ENCODE data around the gene CARHSP1. TPM values are rescaled to one million over a fixed set of nuclear protein-coding genes. Genes with fewer than 3 reads are reported as not detected.

The CARHSP1 gene
- total and polyA plus RNA-seq, 2 of the 8 experiments (the other 6 are each of a cell fraction or from before 2014, with no cell fraction given) = 292 to 300 TPM

GRCh38 chr16:8900343-8900742 lies 31.5 kb upstream of the CARHSP1 start:
- Histone ChIP-seq H3K56ac (replicated peaks; ENCODE audit: insufficient read length, low read depth, low read length) (no peak overlapping the region), H3K14ac (ENCODE audit: insufficient read length) (no peak overlapping the region), H3K4me2 (ENCODE audit: insufficient read depth in 1 of 2, low read depth in 2 of 2, low read length in 2 of 2) (no peak overlapping the region), H2AFZ (ENCODE audit: low read length) (no peak overlapping the region), H2BK15ac (ENCODE audit: low read length) (no peak overlapping the region), H2BK5ac (ENCODE audit: low read depth, low read length) (no peak overlapping the region), H4K91ac (replicated peaks; ENCODE audit: insufficient read length, low read length) (no peak overlapping the region), H3K23me2 (ENCODE audit: low read depth, low read length) (no peaks in the 10 kb centered on the region), H4K20me1 (replicated peaks in 1 of 2; ENCODE audit: control insufficient read depth in 1 of 2, insufficient read depth in 2 of 2, low read length in 2 of 2) (peaks cover 5 to 7% of the 10 kb centered on the region in 2 experiments), H3K4ac (replicated peaks; ENCODE audit: insufficient read length, low read depth, low read length) (no peak overlapping the region), H3K79me2 (ENCODE audit: control insufficient read depth in 1 of 2, insufficient read depth in 2 of 2, low read length in 2 of 2) (no peaks in the 10 kb centered on the region), H3K9ac (replicated peaks in 1 of 4; ENCODE audit: extremely low read depth in 1 of 4, low read depth in 3 of 4, low read length in 3 of 4) (no peak overlapping the region), H3K36me3 (ENCODE audit: control insufficient read depth in 2 of 4, insufficient read depth in 4 of 4, low read length in 3 of 4) (peaks cover 57 to 90% (median 81%) of the 10 kb centered on the region in 4 experiments), H3K4me3 (ENCODE audit: extremely low read depth in 1 of 4, insufficient read depth in 2 of 4, low read depth in 3 of 4, low read length in 4 of 4) (no peak overlapping the region), H4K5ac (ENCODE audit: insufficient read length, low read depth, low read length) (no peak overlapping the region), H3K9me3 (ENCODE audit: insufficient read depth in 2 of 2, low read depth in 1 of 2, low read length in 1 of 2) (no peaks in the 10 kb centered on the region), H3K27ac (ENCODE audit: low read depth, low read length) (no peak overlapping the region), H2BK12ac (ENCODE audit: low read depth, low read length) (no peak overlapping the region), H3K23ac (ENCODE audit: insufficient read length) (no peak overlapping the region), H2AK5ac (ENCODE audit: low read depth, low read length) (no peak overlapping the region), H4K8ac (ENCODE audit: extremely low read depth, insufficient read depth, low read length) (no peak overlapping the region), H3K4me1 (replicated peaks in 1 of 4; ENCODE audit: control insufficient read depth in 3 of 4, insufficient read depth in 4 of 4, low read length in 3 of 4) (no peaks in the 10 kb centered on the region; a peak in 2 of 7 replicates), H3K18ac (ENCODE audit: extremely low read depth, low read length) (no peak overlapping the region), H3K79me1 (ENCODE audit: low read depth, low read length) (no peaks in the 10 kb centered on the region; the same call in 1 of the 2 replicates), H2BK20ac (ENCODE audit: low read length) (no peak overlapping the region), H3K27me3 (replicated peaks in 1 of 4; ENCODE audit: control insufficient read depth in 3 of 4, extremely low read depth in 1 of 4, insufficient read depth in 3 of 4, low read length in 3 of 4) (no peaks in the 10 kb centered on the region), H2BK120ac (replicated peaks; ENCODE audit: low read depth, low read length) (no peak overlapping the region)
- CTCF ChIA-PET (ENCODE audit: partially characterized antibody) = interaction anchor here (1.0 to 3.1 kb wide), 9 partner anchors 11 to 235 kb away, joined by 3 to 18 read pairs (median 6); partner anchors contain the start of gene LITAFD
- FAIRE-seq (no peak), DNase-seq (ENCODE audit: low read depth in 1 of 2, low spot score in 2 of 2) (no peak)
- POLR2A ChIA-PET (ENCODE audit: partially characterized antibody) = interaction anchor here (1.0 to 1.5 kb wide), 3 partner anchors 8 to 20 kb away, joined by 3 to 4 read pairs (median 3); no protein-coding TSS in a partner anchor
- 89% methylated on average over 5 of the region's 5 CpGs; no CpG with 5 or more reads in 1 of the 2 experiments for WGBS, 2 experiments (ENCODE audit: extremely low coverage in 1 of 2, insufficient coverage in 1 of 2, insufficient read length in 1 of 2, insufficient replicate concordance in 2 of 2, low coverage in 1 of 2, low lambda C conversion rate in 2 of 2, missing lambda C conversion rate in 1 of 2)
- no peak for TF ChIP-seq SRF (IDR thresholded peaks at IDR 0.05; ENCODE audit: low read depth, low read length)
- no peak for TF ChIP-seq TEAD4 (IDR thresholded peaks at IDR 0.05; ENCODE audit: low read depth, low read length)
- no peak for TF ChIP-seq YY1 (IDR thresholded peaks at IDR 0.05; ENCODE audit: low read depth, low read length)
- TF ChIP-seq SUZ12 (IDR thresholded peaks at IDR 0.05; ENCODE audit: low read length) = no peak
- TF ChIP-seq CREB1 (IDR thresholded peaks at IDR 0.05) = no peak
- TF ChIP-seq CBX8 (IDR thresholded peaks at IDR 0.05; ENCODE audit: borderline replicate concordance, low read depth, low read length) = no peak
- TF ChIP-seq BACH1 (IDR thresholded peaks at IDR 0.05; ENCODE audit: low read length) = no peak
- TF ChIP-seq SIN3A (conservative IDR thresholded peaks at IDR 0.05 in 1 of 2, IDR thresholded peaks at IDR 0.05 in 1 of 2; ENCODE audit: low read depth in 1 of 2, low read length in 2 of 2) = no peak
- TF ChIP-seq CTBP2 (IDR thresholded peaks at IDR 0.05; ENCODE audit: borderline replicate concordance, insufficient read depth, insufficient read length, low read length) = no peak
- no peak for TF ChIP-seq RAD21 (IDR thresholded peaks at IDR 0.05 in 1 of 2, conservative IDR thresholded peaks at IDR 0.05 in 1 of 2; ENCODE audit: low read depth in 2 of 2, low read length in 2 of 2)
